Thyroid gland (tissue), 4 donors: ENCODE data around the gene OR4D1.
A peak's percentile ranks its signal among the peaks of the same experiment; 100 is the strongest.

Experiments used
- CTCF ChIP-seq, 6 experiments: fragments of 200-600 bp in 3 of 6; fragments of 450-650 bp in 3 of 6; sonication (generic) in 3 of 6; IDR thresholded peaks; one replicate each; pipeline ENCODE4 v1.5.1; 2016 to 2019; ENCODE audit warnings: antibody characterized with exemption in 6 of 6, mild to moderate bottlenecking in 2 of 6, inconsistent platforms in 1 of 6, moderate library complexity in 1 of 6
- POLR2A ChIP-seq, 2 donors: fragments of 450-650 bp; IDR thresholded peaks; one replicate each; pipeline ENCODE4 v1.6.1; 2017; ENCODE audit warnings: antibody characterized with exemption in 2 of 2, mild to moderate bottlenecking in 2 of 2, moderate library complexity in 1 of 2

GRCh38 chr17:58172369-58173071 is 24.3 kb downstream of the OR4D1 start:
- peak in 4 of 6 experiments; percentile 19 to 36 (median 28) for TF ChIP-seq CTCF (IDR thresholded peaks at IDR 0.05)
- TF ChIP-seq POLR2A (IDR thresholded peaks at IDR 0.05): no peak
